Activated CD4-positive, alpha-beta memory T cell treated with anti-CD3 and anti-CD28 coated beads, Interleukin-2, amount 10 ng/mL, durations not matched to agents 7 days and 5 days (primary cell): ENCODE data around the gene PRKCA. TPM values are rescaled to one million over a fixed set of nuclear protein-coding genes. Genes with fewer than 3 reads are reported as not detected.

Source experiments
- CTCF ChIA-PET: fragments of 350-600 bp; sonication (Branson Sonifier 250); formaldehyde crosslinking; loops from one replicate; lab custom pipeline; 2021; ENCODE audit warnings: antibody characterized with exemption, inconsistent platforms; lab: Charles Lee
- POLR2A ChIA-PET: fragments of 350-600 bp; sonication (Branson Sonifier 250); formaldehyde crosslinking; loops from one replicate; lab custom pipeline; 2021; ENCODE audit warnings: antibody characterized with exemption; lab: Charles Lee
- DNase-seq: peaks from one replicate; pipeline ENCODE4 v3.0.0-alpha.2; 2020
- H3K27ac Mint-ChIP-seq: one replicate; pipeline ENCODE4 v1.8.0; 2021; ENCODE audit warnings: mild to moderate bottlenecking, mixed read lengths
- H3K27me3 Mint-ChIP-seq: one replicate; pipeline ENCODE4 v1.8.0; 2021; ENCODE audit warnings: mixed read lengths
- H3K36me3 Mint-ChIP-seq: one replicate; pipeline ENCODE4 v1.8.0; 2021; ENCODE audit warnings: low read depth, mixed read lengths
- H3K4me1 Mint-ChIP-seq: one replicate; pipeline ENCODE4 v1.8.0; 2021; ENCODE audit warnings: mixed read lengths
- H3K4me3 Mint-ChIP-seq: one replicate; pipeline ENCODE4 v1.8.0; 2021; ENCODE audit warnings: mild to moderate bottlenecking, mixed read lengths
- H3K9me3 Mint-ChIP-seq: one replicate; pipeline ENCODE4 v1.8.0; 2021; ENCODE audit warnings: mixed read lengths
- total RNA-seq, 2 experiments: library from RNA; stranded (reverse); gene quantifications; one replicate each; pipeline ENCODE4 v1.2.3, GENCODE V29; 2021

PRKCA gene
- total RNA-seq, 2 experiments from 2014 or later: 57.6 to 61.3 TPM

DNA sequence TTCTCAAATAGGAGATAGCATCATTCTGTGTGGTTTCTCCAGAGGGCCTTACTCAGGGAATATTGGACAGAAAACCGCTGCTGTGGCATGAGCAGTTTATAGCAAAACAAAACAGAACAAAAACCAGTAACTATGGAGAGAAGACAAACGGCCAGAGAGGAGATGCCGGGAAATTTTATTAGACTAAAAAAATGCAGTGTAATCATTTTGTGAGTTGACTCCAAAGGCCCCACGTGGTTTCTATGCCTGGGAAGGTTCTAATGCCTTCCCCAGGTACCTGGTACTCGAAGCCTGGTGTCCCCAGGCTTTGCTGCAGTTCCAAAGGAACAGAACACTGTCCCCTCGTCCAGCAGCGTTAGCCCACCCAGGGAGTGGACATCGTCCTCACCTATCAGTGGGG lies 519.6 kb downstream of the PRKCA start:
- Mint-ChIP-seq H3K36me3 (no peaks in the 10 kb centered on the region), H3K9me3 (peaks cover 6% of the 10 kb centered on the region), H3K4me1 (no peaks in the 10 kb centered on the region), H3K4me3 (no peak overlapping the region), H3K27ac (no peak overlapping the region), H3K27me3 (peaks cover 9% of the 10 kb centered on the region)
- ChIA-PET CTCF (no interaction called here), POLR2A (no interaction called here)
- DNase-seq: no peak

DNA sequence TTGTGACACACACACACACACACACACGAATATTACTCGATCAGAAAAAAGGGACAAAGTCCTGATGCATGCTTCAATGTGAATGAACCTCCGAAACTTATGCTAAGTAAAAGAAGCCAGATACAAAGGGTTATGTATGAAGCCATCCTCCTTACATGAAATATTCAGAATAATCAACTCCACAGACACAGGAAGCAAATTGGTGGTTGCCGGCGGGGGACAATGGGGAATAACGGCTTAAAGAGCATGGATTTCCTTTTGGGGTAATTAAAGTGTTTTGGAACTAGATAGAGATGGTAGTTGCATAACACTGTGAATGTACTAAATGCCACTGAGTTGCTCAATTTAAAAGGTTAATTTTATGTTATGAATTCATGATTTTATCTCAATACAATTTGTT lies 524.4 kb downstream of the PRKCA start:
- POLR2A ChIA-PET: no interaction called here
- Mint-ChIP-seq H3K9me3 (no peaks in the 10 kb centered on the region), H3K27me3 (peaks cover 37% of the 10 kb centered on the region), H3K4me3 (no peak overlapping the region), H3K27ac (no peak overlapping the region), H3K4me1 (peaks cover 4% of the 10 kb centered on the region), H3K36me3 (no peaks in the 10 kb centered on the region)
- CTCF ChIA-PET: no interaction called here
- no peak for DNase-seq

DNA sequence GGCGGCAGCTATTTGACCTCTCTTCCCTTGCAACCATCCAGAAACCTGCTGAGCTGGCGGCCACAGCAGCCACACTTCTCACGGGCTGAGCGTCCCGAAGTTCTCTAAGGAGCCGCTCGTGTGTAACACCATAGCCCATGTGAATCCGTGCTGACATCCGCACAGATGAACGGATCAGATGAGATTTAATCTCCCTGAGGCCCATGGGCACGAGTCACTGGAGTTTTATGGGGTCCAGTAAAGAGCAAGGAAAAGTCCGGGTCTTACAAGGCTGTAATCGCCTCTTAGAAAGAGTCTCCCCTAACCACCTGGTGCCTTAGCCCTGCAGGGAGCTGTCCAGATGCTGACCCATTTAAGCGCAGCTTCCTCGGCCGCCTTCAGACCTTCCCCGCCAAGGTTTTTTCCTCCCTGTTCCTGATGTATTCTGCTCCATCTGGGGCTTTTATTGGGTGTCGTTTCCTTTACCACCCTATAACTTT lies 527.0 kb downstream of the PRKCA start:
- Mint-ChIP-seq H3K4me3 (no peak overlapping the region), H3K9me3 (no peaks in the 10 kb centered on the region), H3K27ac (no peak overlapping the region), H3K4me1 (peaks cover 4% of the 10 kb centered on the region), H3K36me3 (no peaks in the 10 kb centered on the region), H3K27me3 (peaks cover 54% of the 10 kb centered on the region)
- ChIA-PET CTCF (no interaction called here), POLR2A (no interaction called here)
- DNase-seq: peak; percentile 33

DNA sequence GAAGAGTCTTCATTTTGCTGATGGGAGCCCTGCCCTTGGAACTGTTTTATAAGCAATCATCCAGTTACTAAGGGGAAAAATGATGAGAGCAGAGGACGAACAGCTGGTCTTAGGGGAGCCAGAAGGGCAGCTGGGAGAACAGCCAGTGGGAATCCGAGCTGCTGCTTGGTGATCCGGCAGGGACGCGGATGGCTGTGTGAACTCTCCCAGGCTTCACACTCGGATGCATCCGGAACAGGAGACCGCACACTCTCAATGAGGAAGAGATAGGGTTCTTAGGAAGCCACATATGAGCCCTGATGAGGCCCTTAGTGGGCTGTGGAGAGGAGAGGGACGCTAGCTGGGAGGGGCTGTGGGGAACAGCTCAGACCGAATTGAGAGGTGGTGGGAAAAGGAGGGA lies 527.5 kb downstream of the PRKCA start:
- CTCF ChIA-PET: no interaction called here
- no peak for DNase-seq

DNA sequence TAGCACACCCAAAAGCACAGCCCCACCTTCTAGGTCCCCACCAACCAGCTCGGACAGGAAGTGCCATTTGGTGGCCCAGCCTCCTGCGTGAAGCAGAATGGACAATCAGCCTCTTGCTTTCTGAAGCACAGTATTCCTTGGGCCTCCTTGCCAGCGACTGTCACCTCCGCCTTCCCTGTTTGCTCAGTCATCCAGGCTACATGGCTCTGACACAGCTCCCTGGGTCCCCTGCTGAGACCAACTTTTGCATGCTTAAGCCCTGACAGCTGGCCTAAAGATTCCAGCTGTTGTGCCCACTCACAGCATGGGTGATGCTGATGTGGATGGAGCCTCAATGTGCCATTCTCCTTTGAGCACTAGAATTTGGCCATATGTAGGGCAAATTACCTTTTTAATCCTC lies 528.0 kb downstream of the PRKCA start:
- ChIA-PET CTCF (interaction anchor here (0.7 kb wide), 1 partner anchor 18 kb away, joined by 5 read pairs; no protein-coding TSS in a partner anchor), POLR2A (no interaction called here)
- DNase-seq: no peak
- H3K4me3 Mint-ChIP-seq: no peak overlapping the region
- H3K27ac Mint-ChIP-seq: no peak overlapping the region
- no peaks in the 10 kb centered on the region for H3K9me3 Mint-ChIP-seq
- H3K36me3 Mint-ChIP-seq: no peaks in the 10 kb centered on the region
- H3K4me1 Mint-ChIP-seq: peaks cover 4% of the 10 kb centered on the region
- H3K27me3 Mint-ChIP-seq: peaks cover 59% of the 10 kb centered on the region

More for the DNA sequence above, 527.5 kb downstream of the PRKCA start:
- Mint-ChIP-seq H3K27me3 (peaks cover 57% of the 10 kb centered on the region), H3K4me1 (peaks cover 4% of the 10 kb centered on the region), H3K9me3 (no peaks in the 10 kb centered on the region), H3K4me3 (no peak overlapping the region), H3K27ac (no peak overlapping the region), H3K36me3 (no peaks in the 10 kb centered on the region)
- POLR2A ChIA-PET: no interaction called here

DNA sequence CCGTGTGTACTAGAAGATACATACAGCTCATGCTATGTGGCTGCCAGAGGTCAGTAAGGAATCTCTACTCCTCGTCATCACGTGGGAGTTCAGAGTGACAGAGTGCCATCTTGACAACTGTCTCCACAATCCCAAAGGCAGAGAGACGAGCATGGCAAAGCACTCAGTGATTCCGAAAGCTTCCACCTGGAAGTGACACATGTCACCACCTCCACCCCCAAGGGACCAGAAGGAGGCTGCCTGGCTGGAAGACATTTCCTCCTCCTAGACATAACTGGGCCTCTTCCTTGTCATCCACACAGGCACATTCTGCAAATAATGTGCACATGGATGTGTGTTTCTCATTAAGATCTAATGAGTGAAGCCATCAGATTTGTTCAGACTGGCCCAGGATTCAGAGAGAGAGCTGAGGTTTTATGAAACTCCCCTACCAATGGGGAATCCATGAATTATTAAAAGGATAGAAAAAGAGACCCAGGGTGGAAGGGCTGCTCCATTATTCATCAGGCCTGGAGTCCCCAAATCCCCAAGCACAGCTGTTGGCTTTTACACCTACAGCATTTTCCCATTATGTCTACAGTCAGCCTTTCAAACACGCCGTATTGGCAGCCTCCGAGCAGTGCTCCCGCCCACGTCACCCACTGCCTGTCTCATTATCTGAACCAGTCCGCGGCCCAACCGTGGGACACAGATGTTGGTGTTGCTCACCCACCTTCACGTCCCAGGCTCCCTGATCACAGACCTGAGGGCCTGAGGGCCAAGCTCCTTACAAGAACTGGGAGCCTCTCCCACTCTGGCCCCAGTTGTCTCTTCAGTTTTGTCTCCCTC lies 529.2 kb downstream of the PRKCA start:
- CTCF ChIA-PET: no interaction called here

DNA sequence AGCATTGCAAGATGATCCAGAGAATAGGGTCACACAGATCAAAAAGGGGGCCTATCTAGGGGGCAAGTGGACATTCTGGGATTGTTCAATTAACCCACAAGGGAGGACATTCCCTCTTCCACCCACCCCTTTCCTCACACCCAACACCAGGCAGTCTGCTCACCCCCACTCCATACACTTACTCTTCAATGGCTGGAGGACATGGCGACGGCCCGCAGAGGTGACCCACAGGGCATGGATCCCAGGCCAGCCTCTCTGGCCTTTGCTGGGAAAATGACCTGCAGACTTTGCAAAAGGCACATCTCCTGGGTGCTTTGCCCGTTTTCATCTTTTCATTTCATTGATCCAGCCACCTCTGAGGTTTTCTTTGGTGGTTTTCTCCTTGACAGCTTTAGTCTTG lies 530.8 kb downstream of the PRKCA start:
- Mint-ChIP-seq H3K4me1 (peaks cover 4% of the 10 kb centered on the region), H3K27ac (no peak overlapping the region), H3K9me3 (no peaks in the 10 kb centered on the region), H3K36me3 (no peaks in the 10 kb centered on the region), H3K4me3 (no peak overlapping the region), H3K27me3 (peaks cover 73% of the 10 kb centered on the region)
- no peak for DNase-seq
- ChIA-PET CTCF (interaction anchor here (0.6 kb wide), 1 partner anchor 238 kb away, joined by 3 read pairs; no protein-coding TSS in a partner anchor), POLR2A (no interaction called here)

More for the DNA sequence above, 529.2 kb downstream of the PRKCA start:
- H3K4me3 Mint-ChIP-seq: no peak overlapping the region
- POLR2A ChIA-PET: no interaction called here
- H3K27me3 Mint-ChIP-seq: peaks cover 67% of the 10 kb centered on the region
- H3K27ac Mint-ChIP-seq: no peak overlapping the region
- H3K36me3 Mint-ChIP-seq: no peaks in the 10 kb centered on the region
- H3K9me3 Mint-ChIP-seq: no peaks in the 10 kb centered on the region
- H3K4me1 Mint-ChIP-seq: peaks cover 4% of the 10 kb centered on the region
- no peak for DNase-seq

DNA sequence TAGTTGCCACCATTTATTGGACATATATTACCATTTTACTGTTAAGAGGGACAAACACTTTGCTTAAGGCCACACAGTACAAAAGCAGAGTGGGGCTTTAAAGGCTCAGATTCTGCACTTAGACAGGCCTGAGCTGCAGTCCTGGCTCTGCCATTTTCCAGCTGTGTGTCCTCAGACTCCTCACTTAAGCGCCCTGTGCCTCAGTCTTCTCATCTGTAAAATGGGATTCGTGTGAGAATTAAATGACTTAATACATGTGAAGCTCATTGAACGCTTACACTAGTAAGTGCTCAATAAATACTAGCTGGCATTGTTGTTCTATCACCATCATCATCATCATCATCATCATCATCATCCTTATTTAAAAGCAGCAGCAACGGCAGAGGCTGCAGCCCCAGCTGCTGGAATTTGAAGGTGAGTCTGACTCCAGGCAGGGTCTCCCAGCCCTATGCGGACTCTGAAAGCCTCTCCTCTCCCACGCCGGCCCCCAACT lies 532.1 kb downstream of the PRKCA start:
- Mint-ChIP-seq H3K27ac (no peak overlapping the region), H3K36me3 (no peaks in the 10 kb centered on the region), H3K9me3 (no peaks in the 10 kb centered on the region), H3K27me3 (peaks cover 63% of the 10 kb centered on the region), H3K4me3 (no peak overlapping the region), H3K4me1 (peaks cover 4% of the 10 kb centered on the region)
- ChIA-PET POLR2A (no interaction called here), CTCF (no interaction called here)
- no peak for DNase-seq

DNA sequence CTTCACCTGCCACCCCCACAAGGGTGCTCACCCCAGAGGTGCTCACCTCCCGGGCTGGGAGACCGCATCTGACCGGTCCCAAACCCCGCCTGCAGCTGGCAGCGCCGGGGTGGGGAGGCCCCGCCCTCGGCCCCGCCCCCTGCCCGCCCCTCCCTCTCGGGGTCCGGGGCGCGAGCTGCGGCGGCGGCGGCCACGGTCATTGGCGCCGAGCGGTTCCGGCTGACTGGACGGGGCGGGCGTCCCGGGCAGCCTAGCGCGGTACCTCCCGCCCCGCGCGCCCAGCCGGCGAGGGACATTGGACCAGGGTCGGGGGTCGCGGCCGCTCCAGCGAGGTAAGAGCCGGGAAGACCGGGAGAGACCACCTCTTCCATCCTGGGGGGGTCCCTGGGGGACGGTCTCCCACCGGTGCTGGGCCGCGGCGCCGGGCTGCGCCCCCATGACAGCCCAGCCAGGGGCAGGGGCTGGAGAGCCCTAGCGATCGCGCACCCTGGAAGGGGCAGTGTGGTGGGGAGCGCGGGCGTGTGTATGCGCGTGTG lies 532.6 kb downstream of the PRKCA start, which contains the start of gene CACNG5:
Gene CACNG5, plus strand, starts transcription at position 199 of the 536 bp plus-strand sequence. CDS start 42,216 bp downstream, outside the sequence.
- ChIA-PET CTCF (no interaction called here), POLR2A (no interaction called here)
- H3K27me3 Mint-ChIP-seq: peaks cover 58% of the 10 kb centered on the region
- H3K4me3 Mint-ChIP-seq: no peak within 1 kb of the TSS
- no peak within 1 kb of the TSS for H3K27ac Mint-ChIP-seq
- H3K4me1 Mint-ChIP-seq: peaks cover 2% of the 10 kb centered on the region
- DNase-seq: no peak
- H3K9me3 Mint-ChIP-seq: no peaks in the 10 kb centered on the region
- H3K36me3 Mint-ChIP-seq: no peaks in the 10 kb centered on the region

DNA sequence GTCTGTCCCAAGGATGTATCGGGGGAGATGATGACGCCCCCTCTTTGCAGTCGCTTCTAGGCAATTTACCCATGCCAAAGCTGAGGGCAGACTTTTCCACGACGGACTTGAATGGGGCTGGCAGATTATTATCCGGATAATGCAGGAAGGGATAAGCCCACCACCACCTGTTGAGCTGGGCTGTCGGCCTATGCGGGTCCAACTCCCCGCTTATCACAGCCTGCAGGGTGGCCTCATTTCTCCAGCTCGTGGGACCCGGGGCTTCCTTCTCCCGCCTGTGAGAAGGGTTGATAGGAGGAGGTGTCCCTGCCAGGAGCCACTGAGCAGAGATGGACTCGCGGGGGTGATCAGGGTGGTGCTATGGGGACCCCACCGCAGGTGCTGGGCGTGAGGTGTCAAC lies 533.1 kb downstream of the PRKCA start:
- no peaks in the 10 kb centered on the region for H3K36me3 Mint-ChIP-seq
- no peak for DNase-seq
- H3K9me3 Mint-ChIP-seq: no peaks in the 10 kb centered on the region
- peaks cover 55% of the 10 kb centered on the region for H3K27me3 Mint-ChIP-seq
- ChIA-PET POLR2A (no interaction called here), CTCF (no interaction called here)
- H3K4me1 Mint-ChIP-seq: no peaks in the 10 kb centered on the region
- no peak overlapping the region for H3K4me3 Mint-ChIP-seq
- no peak overlapping the region for H3K27ac Mint-ChIP-seq

DNA sequence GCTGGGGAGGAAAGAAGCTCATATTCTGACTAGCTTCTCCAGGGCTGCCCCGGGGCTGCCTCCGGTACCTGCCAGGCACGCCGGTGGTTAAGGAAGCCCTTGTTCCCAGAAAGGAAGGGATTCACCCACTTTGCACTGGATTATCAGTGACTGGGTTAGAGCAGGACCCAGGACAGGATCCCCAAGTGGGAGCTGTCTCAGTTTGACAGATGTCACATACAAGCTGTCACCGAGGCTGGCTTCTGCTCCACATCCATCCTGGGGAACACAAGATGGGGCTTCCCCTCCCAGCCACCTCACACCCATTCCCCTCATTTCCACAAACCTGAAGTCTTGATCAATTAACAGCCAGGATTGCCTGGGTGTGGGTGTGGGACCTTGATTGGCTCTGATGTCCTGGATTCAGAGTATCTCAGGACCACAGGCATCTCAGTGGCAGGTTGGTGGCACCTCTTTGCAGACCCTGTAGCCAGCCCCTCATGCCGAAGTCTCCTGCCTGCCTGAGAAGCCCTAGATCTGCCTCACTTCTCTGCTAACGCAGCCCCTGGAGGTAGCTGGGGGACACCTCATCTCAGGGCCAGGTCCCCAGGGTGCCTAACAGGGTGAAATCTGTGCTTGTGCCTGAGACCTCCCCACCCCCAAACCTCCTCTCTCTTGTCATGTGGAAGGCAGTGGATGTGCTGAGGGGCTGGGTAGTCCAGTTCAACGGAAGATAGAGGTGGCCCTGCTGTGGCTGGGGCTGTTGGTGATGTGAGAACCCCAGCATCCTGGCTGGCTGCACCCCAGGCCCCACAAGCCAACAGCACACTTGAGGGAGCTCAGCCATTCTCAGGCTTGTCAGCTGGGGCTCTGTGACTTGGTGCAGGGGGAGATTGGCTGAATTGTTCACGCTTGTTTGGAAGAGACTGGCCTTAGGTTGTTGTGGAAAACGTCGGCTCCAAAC lies 533.9 kb downstream of the PRKCA start:
- H3K4me3 Mint-ChIP-seq: no peak overlapping the region
- no peaks in the 10 kb centered on the region for H3K36me3 Mint-ChIP-seq
- no peak for DNase-seq
- H3K27ac Mint-ChIP-seq: no peak overlapping the region
- H3K27me3 Mint-ChIP-seq: peaks cover 49% of the 10 kb centered on the region
- H3K4me1 Mint-ChIP-seq: no peaks in the 10 kb centered on the region
- ChIA-PET POLR2A (no interaction called here), CTCF (no interaction called here)
- no peaks in the 10 kb centered on the region for H3K9me3 Mint-ChIP-seq

DNA sequence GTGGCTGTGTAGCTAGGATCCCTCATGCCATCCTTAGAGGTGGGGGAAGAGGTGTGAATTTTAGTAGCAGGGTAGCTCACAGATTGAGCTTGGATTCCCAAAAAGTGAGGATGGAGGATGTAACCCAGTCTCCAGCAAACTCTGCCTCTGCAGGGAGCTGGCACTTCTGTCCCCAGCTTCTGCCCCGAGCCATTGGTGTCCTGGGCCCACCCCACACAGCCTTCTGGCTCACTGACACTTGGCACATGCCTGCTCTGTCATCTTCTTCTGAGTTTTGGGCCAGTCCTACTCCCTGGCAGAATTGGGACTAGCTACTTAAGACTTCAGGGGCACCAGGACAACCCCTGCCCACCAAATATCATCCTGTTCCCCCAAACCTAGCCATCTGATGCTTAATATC lies 534.8 kb downstream of the PRKCA start:
- DNase-seq: no peak
- CTCF ChIA-PET: no interaction called here
- peaks cover 42% of the 10 kb centered on the region for H3K27me3 Mint-ChIP-seq
- H3K4me3 Mint-ChIP-seq: no peak overlapping the region
- no peaks in the 10 kb centered on the region for H3K4me1 Mint-ChIP-seq
- H3K9me3 Mint-ChIP-seq: no peaks in the 10 kb centered on the region
- no peaks in the 10 kb centered on the region for H3K36me3 Mint-ChIP-seq
- H3K27ac Mint-ChIP-seq: no peak overlapping the region
- POLR2A ChIA-PET: no interaction called here
